Renal cortex interstitium (tissue), 11 donors: ENCODE data around the gene MAB21L4. TPM values are rescaled to one million over a fixed set of nuclear protein-coding genes. Genes with fewer than 3 reads are reported as not detected.

Source experiments
- DNase-seq, 11 donors: peaks; one replicate each; pipeline ENCODE4 v3.0.0-alpha.2; 2013; ENCODE audit warnings: low read depth in 9 of 11, low spot score in 4 of 11; ENCODE audit errors: extremely low read depth in 1 of 11
- polyA plus RNA-seq, 3 donors: library from polyadenylated mRNA; unstranded; fragments of 120-200 nt; gene quantifications; one replicate each; pipeline ENCODE4 v1.2.1, GENCODE V29; 2013; ENCODE audit not compliant: insufficient read length in 3 of 3

MAB21L4 gene
- polyA plus RNA-seq, 3 donors, result 7.2 to 9.7 (median 7.7) TPM

DNA sequence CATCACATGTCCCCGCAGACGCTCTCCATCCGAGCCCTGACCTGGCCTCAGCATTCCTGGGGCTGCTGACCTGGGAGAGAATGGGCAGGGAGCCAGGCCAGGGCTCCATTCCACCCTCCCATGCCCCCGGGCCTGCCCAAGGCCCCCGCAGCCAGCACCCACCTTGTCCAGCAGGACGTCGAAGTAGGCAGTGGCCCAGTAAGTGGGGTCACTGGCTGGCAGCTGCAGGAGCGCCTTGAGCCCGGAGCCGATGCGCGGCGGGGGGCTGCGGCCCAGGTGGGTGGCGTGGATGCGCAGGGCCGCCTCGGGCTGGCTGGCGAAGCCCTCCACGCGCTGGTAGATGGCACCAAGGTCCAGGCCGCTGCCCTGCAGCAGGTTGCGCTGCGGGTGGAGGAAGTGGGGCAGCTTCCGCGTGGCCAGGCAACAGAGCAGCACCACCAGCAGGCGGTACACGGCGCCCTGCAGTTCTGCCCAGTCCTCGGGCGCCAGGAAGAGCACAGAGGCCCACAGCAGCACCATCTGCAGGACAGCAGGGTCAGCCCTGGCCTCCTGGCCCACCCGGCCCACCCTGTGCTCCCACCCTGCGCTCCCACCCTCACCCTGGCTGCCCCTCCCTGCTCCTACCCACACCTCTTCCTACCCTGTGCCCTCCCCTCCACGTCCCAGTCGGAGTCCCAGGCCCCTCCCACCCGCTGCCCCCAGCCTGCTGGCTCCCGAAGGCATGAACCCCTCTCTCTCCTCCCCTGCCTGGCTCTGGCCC is 7.6 kb downstream of the MAB21L4 start:
- no peak for DNase-seq

DNA sequence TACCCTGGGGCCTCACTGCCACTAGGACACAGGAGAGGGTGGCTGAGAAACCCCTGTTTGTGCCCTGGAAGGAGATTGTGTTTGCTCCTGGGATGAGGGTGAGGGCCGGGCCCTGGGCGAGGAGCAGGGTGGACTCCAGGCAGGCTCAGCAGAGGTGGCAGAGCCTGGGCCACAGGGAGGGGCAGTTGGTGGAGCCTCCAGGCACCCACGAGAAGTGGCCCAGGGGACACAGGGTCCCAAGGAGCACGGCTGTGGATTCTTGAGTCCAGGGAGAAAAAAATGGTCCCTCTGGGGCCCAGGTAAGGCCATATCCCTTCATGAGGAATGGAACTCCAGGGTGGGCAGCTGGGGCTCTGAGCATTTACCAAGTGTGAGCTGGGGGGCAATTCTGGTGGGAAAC is 8.3 kb downstream of the MAB21L4 start:
- no peak for DNase-seq

DNA sequence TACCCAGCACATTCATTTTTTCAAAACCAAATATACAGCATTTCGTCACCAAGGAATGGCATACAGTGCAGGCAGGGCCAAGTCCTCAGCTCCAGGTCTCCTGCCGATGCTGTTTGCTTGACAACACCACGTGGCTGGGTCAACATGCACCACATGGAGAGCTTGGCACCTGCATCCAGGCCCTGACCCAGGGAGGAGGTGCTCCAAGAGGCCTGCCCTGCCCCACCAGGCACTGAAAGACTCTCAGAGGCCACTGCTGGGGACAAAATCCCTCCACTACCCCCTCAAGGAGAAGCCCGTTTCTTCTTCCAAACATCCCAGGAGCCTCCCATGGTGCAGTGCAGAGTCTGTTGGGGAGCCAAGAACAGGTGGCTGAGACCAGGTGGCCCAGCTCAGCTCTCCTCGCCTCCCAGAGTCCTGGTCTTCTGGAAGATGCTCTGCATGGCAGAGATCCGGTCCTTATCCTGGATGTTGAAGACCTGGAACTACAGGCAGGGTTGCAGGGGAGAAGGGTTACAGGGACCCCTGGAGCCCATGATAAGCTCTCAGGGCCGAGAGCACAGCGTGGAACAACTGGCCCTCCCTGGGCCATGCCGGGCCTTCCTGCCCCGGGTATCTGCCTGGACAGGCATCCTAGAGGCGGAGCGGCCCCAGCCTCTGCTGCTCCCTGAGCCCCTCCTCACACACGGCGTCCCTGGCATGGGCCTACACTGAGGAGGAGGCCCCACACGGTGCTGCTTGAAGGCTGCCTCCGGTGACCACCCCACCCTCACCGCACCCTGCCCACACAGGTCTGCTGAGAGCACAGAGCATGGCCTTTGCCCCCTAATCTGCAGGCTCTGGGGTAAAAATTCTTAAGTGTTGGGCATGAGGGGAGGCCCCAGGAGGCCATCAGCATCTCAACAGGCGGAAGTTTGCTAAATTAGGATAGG is 9.0 kb downstream of the MAB21L4 start:
- no peak for DNase-seq

DNA sequence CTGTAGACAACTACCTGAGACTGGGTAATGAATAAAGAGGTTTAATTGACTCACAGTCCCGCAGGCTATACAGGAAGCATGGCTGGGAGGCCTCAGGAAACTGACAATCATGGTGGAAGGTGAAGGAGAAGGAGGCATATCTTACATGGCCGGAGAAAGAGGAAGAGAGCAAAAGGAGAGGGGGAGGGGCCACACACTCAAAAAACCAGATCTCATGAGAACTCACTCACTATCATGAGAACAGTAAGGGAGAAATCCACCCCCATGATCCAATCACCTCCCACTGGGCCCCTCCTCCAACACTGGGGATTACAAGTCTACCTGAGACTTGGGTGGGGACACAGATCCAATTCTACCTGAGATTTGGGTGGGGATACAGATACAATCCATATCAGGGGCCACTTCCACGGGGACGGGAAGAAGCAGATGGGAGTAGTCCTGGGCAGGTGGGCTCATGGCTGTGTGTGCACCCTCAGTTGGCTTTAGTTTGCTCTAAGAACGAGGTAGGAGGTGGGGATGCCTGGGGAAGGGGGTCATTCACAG is 9.9 kb downstream of the MAB21L4 start:
- no peak for DNase-seq

DNA sequence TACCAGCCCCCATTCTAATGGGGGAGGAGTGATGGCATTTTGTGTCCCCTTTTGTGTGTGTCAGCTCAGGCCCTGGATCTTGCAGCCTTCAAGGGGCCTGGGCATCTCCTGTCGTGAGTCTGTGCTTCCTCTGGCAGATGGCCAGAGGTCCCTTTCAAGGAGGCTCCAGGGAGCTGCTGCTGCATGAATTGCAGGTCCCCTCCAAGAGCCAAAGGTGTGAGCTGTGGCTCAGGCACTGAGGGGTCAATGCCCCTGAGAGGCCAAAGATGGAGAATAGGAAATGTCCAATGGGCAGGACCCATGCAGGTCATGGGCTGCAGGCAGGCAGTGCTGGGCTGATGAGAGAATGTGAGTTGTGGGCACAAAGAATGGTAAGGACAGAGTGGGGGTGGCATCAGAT is 10.4 kb downstream of the MAB21L4 start:
- DNase-seq, result no peak

DNA sequence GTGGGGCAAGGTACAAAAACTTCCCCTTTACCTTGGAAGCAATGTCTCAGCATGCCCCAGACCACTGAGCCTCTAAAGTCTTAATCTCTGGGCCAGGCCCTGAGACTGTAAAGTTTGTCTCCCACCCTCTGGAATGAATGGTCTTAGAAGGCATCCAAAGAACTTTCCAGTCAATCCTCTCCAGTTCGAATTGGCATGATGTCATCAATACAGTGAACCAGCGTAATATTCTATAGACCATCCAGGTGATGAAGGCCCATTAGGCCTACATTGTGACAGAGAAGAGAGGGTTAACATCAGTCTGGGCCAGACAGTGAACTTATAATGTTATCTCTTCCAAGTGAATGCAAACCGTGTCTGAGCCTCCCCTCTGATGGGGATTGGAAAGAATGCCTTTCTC is 11.2 kb downstream of the MAB21L4 start:
- DNase-seq, result no peak

DNA sequence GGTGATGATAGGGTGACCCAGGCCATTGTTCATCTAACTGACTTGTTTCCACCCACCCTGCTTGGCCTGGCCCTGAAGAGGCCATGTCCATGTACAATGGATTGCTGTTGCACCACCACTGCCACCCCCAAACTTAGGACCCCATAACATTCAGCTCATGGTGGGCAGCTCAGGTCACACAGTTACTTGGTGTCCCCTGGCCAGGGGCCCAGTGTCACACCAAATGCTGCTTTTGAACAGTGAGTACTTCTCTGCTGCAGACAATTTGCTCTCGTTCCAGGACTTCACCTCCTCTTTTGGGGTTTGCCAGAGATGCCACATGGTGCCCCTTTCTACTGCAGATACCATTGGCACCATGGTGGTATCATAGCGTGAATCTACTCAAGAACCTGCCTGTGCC is 11.7 kb downstream of the MAB21L4 start:
- no peak for DNase-seq

DNA sequence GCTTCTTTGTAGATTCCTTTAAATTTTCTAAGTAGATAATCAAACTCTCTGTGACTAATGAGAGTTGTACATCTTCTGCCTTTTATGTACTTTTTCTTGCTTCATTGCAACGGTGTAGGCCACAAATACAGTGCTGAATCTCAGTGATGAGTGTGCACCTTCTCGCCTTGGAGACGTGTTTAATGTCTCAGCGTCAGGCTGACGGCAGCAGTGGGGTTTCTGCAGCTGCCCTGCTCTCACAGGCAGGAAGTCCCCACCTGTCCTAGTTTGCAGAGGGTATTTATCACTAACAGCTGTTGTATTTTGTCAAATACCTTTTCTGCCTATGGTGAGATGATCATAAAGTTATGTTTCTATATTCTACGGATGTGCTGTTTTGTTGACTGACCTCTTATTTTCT is 14.0 kb downstream of the MAB21L4 start:
- DNase-seq, result no peak

DNA sequence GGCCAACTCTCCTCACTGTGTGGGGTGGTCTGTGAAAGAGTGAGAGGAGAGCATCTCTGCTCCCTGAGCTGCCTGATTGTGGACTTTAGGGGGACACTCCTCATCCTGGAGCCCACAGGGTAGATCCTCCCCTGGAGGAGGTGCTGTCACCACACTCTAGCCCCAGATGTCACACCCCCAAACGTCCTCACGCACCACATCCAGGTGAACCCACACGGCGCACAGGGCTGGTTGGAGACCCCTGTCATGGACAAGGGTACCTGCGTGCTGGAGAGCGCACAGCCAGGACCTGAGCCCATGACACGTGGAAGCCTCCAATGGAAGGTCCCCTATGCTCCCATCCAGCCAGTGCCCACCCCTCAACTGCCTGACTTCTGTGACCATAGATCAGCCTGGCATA is 16.9 kb downstream of the MAB21L4 start:
- no peak for DNase-seq

DNA sequence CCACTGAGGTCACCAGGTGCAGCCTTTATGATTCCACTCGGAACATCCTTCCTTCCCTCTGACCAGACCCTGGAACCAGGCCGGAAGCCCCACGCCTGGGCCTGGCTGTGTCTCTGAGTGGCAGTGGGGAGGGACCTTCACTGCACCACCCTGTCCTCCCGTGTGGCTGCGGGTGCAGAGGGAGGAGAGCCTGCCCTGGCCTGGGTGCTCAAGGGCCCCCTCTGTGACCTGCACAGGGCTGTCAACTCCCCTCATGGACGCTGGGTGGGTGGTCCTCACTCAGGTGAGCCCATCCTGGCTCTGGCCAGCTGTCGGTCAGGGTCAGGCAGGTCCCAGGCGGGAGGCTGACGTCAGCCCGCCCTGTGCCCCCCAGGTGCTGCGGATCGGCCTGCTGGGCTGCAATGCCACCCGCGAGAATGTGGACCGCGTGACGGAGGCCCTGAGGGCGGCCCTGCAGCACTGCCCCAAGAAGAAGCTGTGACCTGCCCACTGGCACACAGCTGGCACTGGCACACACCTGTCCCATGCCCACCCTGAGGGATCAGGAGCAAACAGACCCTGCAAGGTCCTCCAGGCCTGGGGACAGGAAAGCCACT is 17.5 kb downstream of the MAB21L4 start:
- no peak for DNase-seq

DNA sequence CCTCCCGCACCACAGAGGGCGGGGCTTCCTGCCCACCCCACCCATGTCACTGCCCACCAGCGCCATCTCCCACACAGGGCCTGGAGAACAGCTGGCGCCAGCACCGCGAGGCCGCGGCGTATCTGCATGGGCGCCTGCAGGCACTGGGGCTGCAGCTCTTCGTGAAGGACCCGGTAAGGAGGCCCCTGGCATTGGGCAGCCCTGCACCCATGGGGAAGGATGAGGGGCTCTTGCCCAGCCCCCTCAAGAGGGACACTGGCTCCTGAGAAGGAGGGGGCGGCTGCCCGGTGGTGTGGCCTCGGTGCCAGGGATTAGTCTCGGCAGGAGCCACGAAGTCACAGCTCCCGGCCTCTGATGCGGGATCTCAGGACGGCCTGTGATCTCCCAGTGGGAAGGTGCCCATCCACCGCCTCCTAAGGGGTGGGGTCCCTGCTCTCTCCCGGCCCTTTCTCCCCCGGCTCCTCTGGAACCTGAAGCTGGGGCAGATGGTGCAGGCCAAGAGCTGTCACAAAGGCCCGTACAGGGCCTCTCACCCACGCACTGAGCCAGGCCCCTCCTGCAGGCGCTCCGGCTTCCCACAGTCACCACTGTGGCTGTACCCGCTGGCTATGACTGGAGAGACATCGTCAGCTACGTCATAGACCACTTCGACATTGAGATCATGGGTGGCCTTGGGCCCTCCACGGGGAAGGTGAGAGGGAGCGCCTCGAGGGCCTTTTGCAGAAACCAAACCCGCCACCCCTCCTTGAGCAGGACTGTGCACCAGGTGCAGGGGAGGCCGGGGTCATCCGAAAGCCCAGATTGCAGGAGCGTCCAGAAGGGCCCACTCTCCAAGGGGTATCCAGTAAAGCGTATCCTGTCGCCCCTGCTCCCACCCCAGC is 18.3 kb downstream of the MAB21L4 start:
- DNase-seq, result no peak

DNA sequence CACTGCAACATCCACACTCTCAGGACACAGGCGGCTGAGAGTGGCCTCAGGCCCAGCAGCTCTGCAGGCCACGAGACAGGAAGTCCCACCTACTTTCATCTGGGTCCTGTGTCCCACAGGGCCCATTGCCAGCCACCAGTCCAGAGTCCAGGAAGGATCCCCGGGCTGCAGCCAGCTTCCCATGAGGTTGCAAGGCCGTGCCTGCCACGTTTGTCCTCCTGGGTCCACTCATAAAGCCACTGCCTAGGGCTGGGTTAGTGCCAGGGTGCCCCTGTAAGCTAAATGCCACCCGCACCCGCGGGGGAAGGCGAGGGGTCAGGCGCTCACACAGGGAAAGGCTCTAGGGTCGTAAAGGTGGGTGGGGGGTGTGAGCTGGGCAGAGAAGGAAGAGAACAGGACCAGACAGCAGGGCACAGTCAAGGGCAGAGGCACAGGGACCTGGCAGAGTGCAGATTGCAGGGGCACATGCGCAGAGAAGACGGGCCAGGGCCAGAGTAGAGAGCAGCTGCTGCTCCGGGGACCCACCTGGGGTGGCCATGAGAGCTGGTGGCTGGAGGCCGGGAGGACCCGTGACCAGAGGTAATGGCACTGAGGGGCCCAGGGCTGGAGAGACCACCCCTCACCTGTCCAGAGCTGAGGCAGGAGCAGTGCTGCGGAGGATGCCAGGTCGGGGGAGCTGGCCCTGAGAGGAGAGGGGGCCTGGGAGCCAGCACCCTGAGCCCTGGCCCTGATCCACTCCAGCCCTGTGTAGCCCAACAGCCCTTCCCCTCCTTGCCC is 19.3 kb downstream of the MAB21L4 start:
- no peak for DNase-seq

DNA sequence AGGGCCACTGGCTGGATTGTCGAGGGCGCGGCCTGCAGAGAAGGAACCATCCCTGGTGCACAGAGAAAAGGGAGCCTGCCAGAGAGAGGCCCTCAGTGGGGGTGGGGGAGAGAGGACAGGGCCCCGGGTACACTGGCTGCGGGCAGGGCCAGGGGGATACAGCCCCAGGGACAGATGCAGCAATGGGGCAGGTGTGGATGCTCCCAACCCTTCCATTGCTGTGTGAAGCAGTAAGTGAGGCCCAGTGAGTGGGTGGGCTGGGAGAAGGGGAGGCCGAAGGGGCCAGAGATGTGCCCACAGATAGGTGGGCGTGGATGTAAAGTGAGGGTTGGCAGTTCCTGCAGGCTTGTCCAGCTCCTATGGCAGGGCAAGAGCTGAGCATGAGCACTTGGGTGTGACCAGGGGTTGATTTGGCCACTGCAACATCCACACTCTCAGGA is 19.9 kb downstream of the MAB21L4 start:
- DNase-seq, result no peak

DNA sequence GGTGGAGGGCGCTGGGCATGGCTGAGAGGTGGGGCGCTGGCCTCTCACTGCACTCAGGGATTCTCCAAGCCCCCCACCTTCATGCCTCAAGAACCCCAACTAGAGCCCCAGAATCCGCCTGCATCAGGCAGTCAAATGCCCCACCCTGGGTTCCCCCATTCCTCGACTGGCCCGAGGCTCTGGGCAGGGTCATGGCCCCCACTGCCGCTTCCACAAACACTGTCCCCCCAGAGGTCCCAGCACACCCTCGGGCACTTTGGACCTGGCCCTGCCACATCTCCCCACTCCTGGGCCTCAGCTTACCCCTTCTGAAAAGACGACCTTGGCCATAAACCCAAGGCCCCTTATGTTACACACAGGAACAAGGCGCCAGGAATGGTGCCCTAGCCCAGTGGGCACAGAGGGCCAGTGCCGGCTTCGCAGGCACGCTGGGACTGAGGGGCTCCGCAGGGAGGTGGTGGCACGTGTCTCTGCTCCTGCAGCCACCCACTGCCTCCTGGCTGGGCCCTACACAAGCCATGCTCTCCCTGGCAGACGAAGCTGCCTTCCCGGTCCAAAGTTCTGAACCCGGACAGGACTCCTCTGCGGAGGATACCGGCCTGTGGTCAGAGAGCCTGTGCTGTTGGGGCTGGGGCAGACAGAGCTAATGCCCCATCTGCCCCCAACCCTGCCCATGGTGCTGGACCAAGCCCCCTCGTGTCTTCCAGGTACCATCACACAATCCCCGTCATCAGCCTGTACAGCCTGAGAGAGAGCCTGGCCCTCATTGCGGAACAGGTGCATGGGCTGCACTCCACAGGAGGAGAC is 20.5 kb downstream of the MAB21L4 start:
- no peak for DNase-seq

DNA sequence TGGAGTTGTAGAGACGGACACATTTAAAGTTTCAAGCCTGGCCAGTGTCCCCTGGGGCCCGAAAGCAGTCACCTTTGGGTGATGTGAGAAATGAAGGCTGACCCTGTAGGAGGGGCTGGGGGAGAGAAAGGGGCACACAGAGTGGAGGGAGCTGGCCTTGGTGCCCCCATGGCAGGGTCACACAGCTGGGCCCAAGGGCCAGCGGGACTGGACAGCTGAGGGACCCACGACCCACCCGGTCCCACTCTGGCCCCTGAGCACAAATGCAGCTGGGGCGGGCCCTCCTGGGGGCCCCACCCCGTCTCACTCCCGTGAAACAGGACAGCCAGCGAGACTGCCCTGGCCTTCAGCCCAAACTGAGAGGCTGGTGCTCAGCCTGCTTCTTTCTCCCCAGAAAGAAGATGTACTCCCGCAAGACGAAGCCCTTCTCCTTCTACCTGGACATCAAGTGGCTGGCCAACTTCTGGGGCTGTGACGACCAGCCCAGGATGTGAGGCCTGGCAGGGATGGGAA is 21.2 kb downstream of the MAB21L4 start:
- DNase-seq, result no peak

DNA sequence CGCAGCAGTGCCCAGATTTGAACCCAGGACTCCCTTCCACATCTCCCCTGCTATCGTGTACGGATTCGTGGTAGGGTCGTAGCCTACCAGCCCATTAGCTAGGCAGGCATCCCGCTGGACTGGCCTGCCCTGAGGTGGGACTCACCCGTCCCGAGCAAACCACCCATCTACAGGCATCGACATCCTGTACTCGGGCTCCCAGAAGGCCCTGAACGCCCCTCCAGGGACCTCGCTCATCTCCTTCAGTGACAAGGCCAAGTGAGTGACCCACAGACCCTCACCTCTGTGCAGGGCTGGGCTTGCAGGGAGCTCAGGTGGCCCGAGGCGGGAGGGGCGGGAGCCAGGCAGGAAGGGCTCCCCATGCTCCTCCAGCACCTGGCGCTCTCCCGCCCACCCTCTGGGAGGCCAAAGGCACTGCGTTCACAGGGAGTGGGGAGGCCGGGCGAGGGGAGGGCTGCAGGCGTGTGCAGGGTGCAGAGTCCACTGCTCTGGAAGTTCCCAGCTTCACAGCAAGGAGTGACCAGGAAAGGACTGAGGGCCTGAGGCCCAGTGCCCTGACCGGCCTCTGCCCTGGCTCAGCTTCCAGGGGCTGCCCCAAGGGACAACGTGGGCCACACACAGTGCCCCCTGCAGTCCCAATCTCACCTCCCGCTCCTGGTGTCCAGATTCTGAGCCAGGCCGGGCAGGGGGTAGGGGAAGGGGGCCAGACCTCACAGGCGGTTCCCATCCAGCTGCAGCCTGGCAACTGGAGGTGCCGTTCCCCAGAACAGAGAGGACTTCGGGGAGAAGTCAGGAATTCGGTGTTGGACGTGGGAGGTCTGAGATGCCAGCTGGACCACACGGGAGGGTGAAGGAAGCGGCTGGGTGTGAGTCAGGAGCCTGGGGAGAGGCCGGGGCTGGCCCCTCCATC is 21.9 kb downstream of the MAB21L4 start:
- peak in 1 of 11 donors; percentile 36 for DNase-seq
